ENCODE data around the gene GDF10. TPM values are rescaled to one million over a fixed set of nuclear protein-coding genes. Genes with fewer than 3 reads are reported as not detected.
A peak's percentile ranks its signal among the peaks of the same experiment; 100 is the strongest.

Gene GDF10, protein sequence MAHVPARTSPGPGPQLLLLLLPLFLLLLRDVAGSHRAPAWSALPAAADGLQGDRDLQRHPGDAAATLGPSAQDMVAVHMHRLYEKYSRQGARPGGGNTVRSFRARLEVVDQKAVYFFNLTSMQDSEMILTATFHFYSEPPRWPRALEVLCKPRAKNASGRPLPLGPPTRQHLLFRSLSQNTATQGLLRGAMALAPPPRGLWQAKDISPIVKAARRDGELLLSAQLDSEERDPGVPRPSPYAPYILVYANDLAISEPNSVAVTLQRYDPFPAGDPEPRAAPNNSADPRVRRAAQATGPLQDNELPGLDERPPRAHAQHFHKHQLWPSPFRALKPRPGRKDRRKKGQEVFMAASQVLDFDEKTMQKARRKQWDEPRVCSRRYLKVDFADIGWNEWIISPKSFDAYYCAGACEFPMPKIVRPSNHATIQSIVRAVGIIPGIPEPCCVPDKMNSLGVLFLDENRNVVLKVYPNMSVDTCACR
- not detected in 2 replicates for total RNA-seq (2014; rRNA removed; shearing (Covaris generic); ENCODE audit: low replicate concordance)

DNA sequence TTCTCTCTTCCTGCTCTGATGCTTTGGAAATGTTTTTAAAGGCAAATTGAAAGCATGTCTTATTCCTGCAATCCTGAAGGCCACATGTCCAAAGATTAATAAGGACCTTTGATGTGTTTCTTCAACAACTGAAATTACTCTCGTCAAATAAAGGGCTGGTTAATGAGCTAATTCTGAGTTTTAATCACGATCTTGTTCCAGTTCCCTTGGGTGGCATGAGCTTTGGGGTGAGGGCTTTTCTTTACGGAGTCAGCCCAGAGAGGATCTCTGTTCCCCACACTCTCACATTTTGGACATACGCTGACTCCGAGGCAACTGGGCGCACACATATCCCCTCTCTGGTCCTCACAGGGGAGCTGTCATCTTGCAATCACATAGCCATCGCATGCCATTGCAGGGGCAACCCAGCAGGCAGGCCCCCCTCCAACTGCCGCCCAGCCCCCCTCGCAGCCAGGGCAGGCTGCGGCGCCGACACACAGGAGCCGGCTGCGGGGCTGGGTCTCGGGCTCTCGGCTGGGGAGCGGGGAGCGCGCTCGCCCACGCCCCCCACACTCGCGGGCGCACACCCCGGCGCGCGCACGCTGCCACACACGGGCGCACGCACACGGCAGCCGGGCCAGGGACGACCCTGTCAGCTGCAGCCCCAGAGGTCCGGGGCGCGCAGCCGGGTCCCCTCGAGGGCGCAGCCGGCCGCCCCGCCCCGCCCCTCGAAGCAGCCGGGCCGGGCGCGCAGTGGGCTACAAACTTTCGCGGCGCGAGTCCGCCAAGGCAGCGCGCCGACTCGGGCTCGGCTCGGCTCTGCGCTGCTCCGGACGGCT is at the start of gene GDF10:
GDF10 (plus strand) TSS at position 587 of the 818 bp plus-strand sequence. CDS start 455 bp downstream, outside the sequence.
- Histone ChIP-seq H3K27me3 (0 out of 2 replicates have a peak, but pooled peaks cover 3% of the 10 kb centered on the region), H3K9me3 (no peaks in the 10 kb centered on the region), H3K4me3 (peak within 1 kb of the TSS; percentile 33), H3K36me3 (no peaks in the 10 kb centered on the region)
- no peak for DNase-seq

DNA sequence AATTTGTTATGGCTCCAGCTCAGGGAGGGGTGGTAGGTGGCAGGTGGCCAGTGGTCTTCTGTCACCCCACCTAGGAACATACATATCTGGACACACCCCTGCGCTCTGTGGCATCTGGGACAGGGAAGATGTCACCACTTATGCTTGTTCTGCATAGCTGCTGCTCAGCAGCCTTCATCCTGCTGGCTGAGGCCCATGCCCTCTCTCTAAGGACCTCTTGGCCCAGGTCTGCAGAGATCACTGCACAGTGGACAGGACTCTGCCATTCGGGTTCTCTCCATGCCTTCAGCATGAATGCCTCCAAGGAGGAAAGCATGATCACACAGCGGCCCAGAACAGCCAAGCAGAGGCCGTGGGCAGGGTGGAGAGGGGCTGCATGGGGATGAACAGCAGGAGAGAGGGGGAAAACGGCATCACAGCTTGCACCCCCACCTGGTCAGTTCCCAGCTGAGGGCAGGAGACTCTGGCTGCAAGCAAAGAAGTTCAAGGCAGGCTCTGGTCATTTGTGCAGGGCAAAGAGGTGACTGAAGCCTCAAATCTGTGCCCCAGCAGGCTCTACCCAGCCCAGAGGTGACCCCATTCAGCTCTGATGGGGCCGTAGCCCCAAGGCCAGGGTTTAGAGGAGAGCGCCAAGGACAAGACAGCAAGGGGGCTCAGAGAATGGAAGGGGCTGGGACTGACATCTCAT is 47.8 kb upstream of the GDF10 start:
- H3K9me3 ChIP-seq, result peaks cover 8% of the 10 kb centered on the region

DNA sequence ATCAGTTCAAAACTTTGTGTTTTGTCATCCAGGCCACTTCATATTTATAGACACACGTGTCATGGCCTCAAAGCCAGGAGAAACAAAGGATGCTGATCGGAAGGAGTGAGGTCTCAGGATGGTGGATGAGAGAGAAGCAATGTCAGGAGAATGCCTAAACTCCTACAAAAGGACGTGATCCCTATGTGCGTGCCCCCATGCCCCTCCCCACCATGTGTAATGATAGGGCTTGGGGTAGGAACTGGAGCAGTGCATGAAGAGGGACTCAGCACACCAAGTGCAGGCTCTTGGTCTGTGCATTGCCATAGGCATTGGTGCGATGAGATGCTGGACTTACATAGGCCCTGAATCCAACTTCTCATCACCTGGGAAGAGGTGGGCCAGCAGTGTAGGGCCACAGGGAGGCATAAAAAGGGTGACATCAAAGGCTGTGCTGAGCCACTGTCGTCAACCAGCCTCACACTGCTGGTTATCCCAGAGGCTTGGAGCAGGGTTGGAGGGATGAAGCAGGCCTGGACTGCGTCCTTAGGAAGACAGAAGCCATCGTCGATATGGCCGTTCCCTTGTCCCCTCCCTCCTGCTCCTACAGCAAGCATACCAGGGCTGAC is 46.9 kb upstream of the GDF10 start:
- peaks cover 8% of the 10 kb centered on the region for H3K9me3 ChIP-seq
- H3K4me3 ChIP-seq, result no peak overlapping the region
- 0 out of 2 replicates have a peak, but pooled peaks cover 2% of the 10 kb centered on the region for H3K27me3 ChIP-seq
- no peak for DNase-seq
- no peaks in the 10 kb centered on the region for H3K36me3 ChIP-seq

More for the DNA sequence above, 47.8 kb upstream of the GDF10 start:
- Histone ChIP-seq H3K4me3 (no peak overlapping the region), H3K36me3 (no peaks in the 10 kb centered on the region), H3K27me3 (0 out of 2 replicates have a peak, but pooled peaks cover 2% of the 10 kb centered on the region)
- DNase-seq, result no peak

DNA sequence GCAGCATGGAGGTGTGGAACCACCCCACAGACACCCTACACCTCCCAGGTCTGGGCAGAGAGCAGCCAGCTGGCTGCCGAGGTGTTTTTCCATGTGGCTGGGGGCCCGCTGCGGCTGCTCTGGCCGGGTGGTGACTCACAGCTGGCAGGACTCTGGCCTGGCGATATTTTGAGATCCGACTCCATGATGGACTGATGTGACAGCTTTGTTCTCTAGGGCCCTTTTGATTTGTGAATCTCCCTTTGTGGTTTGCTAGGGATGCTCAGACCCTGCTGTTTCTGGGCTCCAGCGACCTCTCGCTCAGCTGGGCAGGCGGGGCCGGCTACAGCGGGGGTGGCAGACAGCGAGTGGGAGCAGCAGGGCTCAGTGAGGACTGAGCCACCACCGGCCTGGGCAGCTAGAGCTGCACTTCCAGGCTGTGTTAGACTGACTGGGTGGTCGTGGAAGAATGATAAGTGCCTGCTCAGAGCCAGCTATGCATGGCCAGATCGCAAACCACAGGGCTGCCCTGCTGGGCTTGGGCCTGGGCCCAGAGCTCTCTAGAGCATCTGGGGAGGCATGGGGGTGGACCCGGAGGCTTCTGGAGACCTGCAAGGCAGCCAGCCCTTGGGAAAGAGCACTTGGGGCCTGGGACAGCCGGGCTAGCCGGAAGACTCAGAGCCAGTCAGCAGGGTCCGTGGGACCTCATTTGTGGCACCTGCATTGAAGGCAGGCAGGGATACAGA is 46.2 kb upstream of the GDF10 start:
- no peak overlapping the region for H3K4me3 ChIP-seq
- peak; percentile 84 for DNase-seq
- H3K9me3 ChIP-seq, result peaks cover 8% of the 10 kb centered on the region
- H3K27me3 ChIP-seq, result 0 out of 2 replicates have a peak, but pooled peaks cover 2% of the 10 kb centered on the region
- no peaks in the 10 kb centered on the region for H3K36me3 ChIP-seq

DNA sequence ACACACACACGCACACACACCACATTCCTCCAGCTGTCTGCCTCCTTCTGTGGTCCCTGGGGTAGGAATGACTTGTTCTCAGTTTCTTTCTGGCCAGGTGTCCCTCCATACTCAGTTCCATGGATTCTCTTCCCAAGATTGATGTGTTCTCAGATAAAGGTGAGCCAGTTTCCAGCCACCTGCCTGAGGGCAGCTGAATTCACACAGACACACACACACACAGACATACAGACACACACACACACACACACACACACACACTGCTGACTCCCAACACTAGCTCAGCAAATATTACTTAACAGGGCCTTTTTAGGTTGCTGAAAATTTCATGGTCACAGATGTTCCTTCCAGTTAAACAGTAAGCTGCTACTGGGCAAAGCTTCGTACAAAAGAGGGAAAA is 45.4 kb upstream of the GDF10 start:
- no peak overlapping the region for H3K4me3 ChIP-seq
- no peak for DNase-seq
- H3K27me3 ChIP-seq, result 0 out of 2 replicates have a peak, but pooled peaks cover 2% of the 10 kb centered on the region
- H3K36me3 ChIP-seq, result no peaks in the 10 kb centered on the region
- peaks cover 8% of the 10 kb centered on the region for H3K9me3 ChIP-seq

DNA sequence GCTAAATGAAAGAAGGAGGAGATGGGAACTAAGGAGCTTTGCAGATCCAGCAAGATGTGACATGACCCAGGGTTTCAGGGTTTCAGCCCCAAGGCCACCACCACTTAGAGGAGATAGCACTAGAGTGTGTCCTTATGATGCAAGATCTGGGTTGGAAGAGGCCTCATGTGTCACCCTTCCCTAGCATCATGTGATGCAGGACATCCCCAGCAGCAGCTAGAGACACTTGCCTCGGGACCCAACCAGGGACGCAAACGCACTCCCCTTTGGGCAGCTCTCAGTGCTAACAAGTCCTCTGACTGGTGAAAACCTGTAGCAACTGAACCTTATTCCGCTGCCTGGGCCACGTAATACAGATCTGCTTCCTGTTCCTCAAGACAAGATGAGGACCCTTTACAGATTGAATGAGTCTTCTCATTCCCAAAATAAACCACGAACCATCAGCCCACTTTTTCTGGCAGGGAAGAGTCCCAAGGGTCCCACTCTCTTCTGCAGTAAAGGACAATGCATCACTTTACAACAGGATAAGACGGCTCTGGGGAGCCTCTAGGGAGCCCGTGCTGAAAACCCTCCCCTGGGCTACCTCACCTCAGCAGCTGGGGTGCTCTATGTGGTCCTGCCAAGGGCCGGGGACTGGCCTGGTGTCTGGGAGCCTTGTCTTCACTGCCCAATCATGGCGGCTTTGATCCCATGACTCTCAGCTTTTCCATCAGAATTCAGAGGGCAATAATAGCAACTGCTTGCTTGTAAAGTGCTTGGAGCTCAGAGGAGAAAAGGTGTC is 44.8 kb upstream of the GDF10 start:
- no peak overlapping the region for H3K4me3 ChIP-seq
- H3K9me3 ChIP-seq, result peaks cover 8% of the 10 kb centered on the region
- DNase-seq, result no peak
- no peaks in the 10 kb centered on the region for H3K36me3 ChIP-seq
- 0 out of 2 replicates have a peak, but pooled peaks cover 2% of the 10 kb centered on the region for H3K27me3 ChIP-seq

DNA sequence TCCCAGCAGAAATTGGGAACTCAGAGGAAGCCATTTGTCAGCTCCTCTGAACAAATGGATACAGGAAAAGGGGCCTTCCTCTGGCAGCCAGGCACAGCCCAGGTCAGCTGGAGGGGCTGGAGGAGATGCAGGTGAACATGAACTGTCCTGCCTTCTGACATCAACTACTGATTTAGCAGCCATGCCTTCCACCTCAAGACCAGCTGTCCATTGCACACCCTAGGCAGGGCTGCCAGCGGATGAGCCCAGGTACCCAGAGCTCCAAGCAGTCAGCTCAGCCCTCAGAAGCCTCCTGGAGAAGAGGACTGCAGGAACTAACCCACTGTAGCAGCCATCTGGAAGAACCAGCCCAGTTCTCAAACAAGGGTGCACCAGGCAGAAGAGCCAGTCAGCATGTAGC is 44.1 kb upstream of the GDF10 start:
- DNase-seq, result no peak
- peaks cover 8% of the 10 kb centered on the region for H3K9me3 ChIP-seq
- H3K36me3 ChIP-seq, result no peaks in the 10 kb centered on the region
- no peak overlapping the region for H3K4me3 ChIP-seq
- H3K27me3 ChIP-seq, result 0 out of 2 replicates have a peak, but pooled peaks cover 2% of the 10 kb centered on the region

DNA sequence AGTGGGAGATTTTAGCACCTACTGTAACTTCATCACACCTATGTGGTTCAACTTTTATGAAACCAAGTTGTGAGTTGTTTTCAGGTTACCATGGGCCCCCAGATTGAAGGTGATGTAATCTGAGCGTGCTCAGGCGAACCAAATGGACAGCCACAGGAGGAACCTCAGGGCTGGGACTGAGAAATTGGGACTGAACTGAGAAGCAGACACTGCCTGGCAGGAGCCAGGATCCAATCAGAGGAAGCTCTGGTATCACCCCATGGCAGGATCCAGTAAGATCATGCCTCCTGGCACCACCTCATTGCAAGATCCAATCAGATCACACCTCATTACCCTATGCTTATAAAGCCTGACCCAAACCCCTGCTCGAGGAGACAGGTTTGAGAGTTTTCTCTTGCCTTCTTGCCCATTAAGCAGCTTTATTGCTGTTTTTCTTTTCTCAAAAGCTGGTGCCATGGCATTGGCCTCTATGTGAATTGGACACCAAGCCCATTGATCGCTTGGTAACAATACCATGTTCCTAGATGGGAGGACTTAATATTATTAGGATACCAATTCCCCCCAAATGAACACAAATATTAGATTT is 43.2 kb upstream of the GDF10 start:
- H3K9me3 ChIP-seq, result peaks cover 8% of the 10 kb centered on the region
- no peak for DNase-seq
- no peaks in the 10 kb centered on the region for H3K36me3 ChIP-seq
- H3K4me3 ChIP-seq, result no peak overlapping the region
- 0 out of 2 replicates have a peak, but pooled peaks cover 2% of the 10 kb centered on the region for H3K27me3 ChIP-seq

DNA sequence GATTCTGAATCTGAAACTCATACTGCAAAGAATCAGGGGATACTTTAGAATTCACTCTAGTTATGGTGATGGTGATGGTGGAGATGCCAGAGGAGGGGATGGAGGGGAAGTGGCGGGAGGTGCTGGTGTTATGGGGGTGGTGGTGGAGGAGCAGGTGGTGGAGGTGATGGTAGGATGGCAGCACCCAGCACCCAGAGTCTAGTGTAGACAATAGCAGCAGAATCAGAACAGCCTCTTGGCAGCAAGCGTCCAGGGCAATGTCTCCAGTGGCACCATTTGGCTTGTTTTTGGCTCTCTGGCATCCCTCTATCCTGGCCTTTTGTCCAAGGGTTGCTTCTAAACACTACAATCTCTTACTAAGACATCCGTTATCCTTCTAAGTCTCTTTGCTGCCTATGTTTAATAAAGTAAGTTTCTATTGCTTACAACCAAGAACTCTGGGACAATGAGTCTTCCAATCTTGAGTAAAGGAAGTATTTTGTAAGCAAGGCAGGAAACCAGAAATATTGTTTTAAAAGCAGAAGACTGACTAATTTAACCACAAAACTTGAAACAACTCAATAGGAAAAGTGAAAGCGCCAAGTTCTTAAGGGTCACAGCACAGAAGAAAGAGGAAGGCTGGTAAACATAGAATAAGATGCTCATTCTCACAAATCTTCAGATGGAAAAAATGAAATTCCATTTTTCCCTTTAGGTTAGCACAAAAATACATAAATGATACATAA is 42.4 kb upstream of the GDF10 start:
- H3K4me3 ChIP-seq, result no peak overlapping the region
- DNase-seq, result no peak
- 0 out of 2 replicates have a peak, but pooled peaks cover 2% of the 10 kb centered on the region for H3K27me3 ChIP-seq
- peaks cover 8% of the 10 kb centered on the region for H3K9me3 ChIP-seq
- H3K36me3 ChIP-seq, result no peaks in the 10 kb centered on the region

DNA sequence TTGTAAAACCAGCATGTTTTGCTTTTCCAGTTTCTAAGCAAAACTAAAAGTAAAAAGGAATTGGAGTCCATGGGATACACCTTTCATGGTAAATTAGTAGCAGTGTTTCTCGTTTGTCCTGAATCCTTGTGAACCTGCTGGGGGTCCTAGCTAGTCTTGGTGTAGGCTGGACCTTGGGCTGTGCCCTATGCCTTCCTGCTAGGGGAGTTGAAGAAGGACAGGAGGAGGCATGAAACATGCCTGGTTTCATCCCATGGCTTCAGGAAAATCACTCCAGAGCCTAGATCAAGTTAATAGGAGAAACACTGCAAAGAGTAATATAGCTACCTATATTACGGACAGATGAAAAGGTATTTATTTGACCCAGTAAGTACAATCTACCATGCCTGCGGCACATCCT is 41.1 kb upstream of the GDF10 start:
- Histone ChIP-seq H3K36me3 (no peaks in the 10 kb centered on the region), H3K27me3 (no peaks in the 10 kb centered on the region), H3K9me3 (peaks cover 8% of the 10 kb centered on the region)

DNA sequence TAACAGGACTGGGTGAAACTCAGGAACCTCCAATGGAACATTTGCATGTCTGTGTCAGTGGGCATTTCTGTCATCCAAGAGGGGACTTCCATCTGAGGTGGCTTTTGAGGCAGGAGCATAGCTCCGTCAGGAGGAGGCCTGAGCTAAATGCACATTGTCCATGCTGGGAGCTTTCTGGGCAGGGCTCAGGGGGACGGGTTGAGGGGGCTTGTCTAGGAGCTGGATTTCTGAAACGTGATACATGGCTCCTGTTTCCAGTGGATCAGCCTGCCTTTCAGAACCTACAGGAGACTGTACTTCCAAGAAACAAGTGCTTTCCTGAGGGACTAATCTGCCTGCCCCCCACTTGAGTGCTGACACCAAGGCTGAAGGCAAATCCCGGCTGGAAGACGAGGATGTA is 40.5 kb upstream of the GDF10 start:
- Histone ChIP-seq H3K36me3 (no peaks in the 10 kb centered on the region), H3K9me3 (peaks cover 8% of the 10 kb centered on the region), H3K27me3 (no peaks in the 10 kb centered on the region), H3K4me3 (no peak overlapping the region)
- no peak for DNase-seq

More for the DNA sequence above, 41.1 kb upstream of the GDF10 start:
- H3K4me3 ChIP-seq, result no peak overlapping the region
- DNase-seq, result no peak

DNA sequence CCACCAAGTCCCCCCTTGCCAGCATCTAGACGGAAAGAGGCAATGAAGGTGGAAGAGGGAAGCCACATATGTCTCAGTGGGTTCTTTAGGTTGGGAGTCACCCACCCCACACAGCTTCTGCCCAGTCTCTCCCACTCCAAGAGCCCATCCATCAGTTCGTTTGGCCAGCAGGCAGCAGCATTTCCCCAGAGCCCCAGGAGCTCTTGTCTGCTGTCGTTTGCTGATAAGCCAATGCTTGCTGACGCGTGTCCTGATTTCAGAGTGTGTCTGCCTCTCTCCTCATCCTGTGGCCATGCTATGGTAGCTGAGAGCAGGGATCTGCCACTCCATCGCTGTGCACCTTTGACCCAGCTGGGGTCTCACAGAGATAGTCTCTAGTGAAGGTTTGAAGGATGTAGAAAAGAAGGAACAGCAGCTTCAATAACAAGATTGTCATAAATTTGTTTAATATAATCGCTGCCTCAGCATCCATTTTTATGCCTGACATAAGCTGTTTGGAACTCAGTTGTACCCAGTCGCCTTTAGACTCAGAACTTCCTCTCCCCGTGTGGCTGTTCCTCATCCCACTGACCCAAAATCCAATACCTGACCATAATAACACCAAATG is 39.4 kb upstream of the GDF10 start:
- Histone ChIP-seq H3K27me3 (no peaks in the 10 kb centered on the region), H3K9me3 (peaks cover 8% of the 10 kb centered on the region), H3K4me3 (no peak overlapping the region), H3K36me3 (no peaks in the 10 kb centered on the region)
- DNase-seq, result no peak

DNA sequence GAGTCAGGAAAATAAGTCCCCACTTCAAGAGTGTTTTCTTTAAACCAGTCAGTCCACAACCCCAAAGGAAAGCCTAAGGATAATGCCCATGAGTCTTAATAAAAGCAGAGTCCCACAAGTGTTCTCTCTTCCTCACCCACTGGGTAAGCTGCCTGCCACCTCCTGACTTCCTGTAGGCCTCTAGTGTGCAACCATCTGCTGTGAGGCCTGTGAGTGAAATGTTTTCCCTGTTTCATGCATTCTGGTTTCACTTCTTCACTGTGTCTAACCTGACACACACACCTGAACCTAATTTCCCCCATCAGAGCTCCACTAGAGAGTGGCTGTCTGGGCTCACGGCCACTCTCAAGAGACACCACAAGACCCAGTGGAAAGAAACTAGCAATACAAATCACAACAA is 38.9 kb upstream of the GDF10 start:
- H3K36me3 ChIP-seq, result no peaks in the 10 kb centered on the region
- no peaks in the 10 kb centered on the region for H3K27me3 ChIP-seq
- H3K4me3 ChIP-seq, result no peak overlapping the region
- no peak for DNase-seq
- H3K9me3 ChIP-seq, result peaks cover 8% of the 10 kb centered on the region

DNA sequence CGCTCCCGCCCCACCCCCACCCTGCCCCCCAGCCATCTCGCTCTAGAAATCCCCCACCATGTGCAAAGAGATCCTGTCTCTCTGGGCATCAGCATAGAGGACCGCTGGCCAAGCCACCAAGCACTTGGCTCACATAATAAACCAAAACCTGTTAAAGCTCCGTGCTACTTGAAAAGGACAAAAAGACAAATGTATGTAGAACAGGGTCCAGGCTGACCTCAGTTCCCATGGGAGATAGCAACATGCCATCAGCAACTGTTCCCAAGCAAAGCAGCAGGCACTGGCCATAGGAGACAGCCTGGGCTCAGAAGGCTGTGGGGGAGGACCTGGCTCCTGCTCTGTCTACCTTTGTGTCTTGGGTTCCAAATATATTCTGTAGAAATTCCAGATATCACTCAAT is 38.4 kb upstream of the GDF10 start:
- Histone ChIP-seq H3K9me3 (peaks cover 4% of the 10 kb centered on the region), H3K36me3 (no peaks in the 10 kb centered on the region), H3K27me3 (no peaks in the 10 kb centered on the region), H3K4me3 (no peak overlapping the region)
- no peak for DNase-seq

Measured in MG63 (cell line).